MM.1S (cell line): ENCODE data around the gene FAAH.

ENCODE experiments used
- DNase-seq: peaks from one replicate; pipeline ENCODE4 v3.0.0-alpha.2; 2015
- H2AFZ ChIP-seq: fragments of 300-600 bp; sonication (generic); 2 replicates; pipeline ENCODE4 v1.6.0; 2016; ENCODE audit warnings: antibody characterized with exemption, low read length
- H3F3A ChIP-seq: fragments of 300-600 bp; sonication (generic); 2 replicates; pipeline ENCODE4 v1.6.1; 2016; ENCODE audit warnings: mild to moderate bottlenecking, antibody characterized with exemption, low read length, moderate library complexity, mixed read lengths; ENCODE audit not compliant: insufficient read depth
- H3K27ac ChIP-seq: fragments of 300-600 bp; sonication (generic); 2 replicates; pipeline ENCODE4 v1.5.1; 2016; ENCODE audit warnings: mild to moderate bottlenecking, low read length
- H3K27me3 ChIP-seq: fragments of 300-600 bp; sonication (generic); replicated peaks from 2 replicates; pipeline ENCODE4 v1.6.0; 2016; ENCODE audit warnings: low read length; ENCODE audit not compliant: insufficient read depth
- H3K36me3 ChIP-seq: fragments of 300-600 bp; sonication (generic); replicated peaks from 2 replicates; pipeline ENCODE4 v1.6.1; 2016; ENCODE audit warnings: mild to moderate bottlenecking, low read length, mixed read lengths; ENCODE audit not compliant: insufficient read depth
- H3K4me1 ChIP-seq: fragments of 300-600 bp; sonication (generic); 2 replicates; pipeline ENCODE4 v1.6.1; 2016; ENCODE audit warnings: low read length, mixed read lengths
- H3K4me2 ChIP-seq: fragments of 300-600 bp; sonication (generic); 2 replicates; pipeline ENCODE4 v1.6.0; 2016; ENCODE audit warnings: low read depth, low read length
- H3K4me3 ChIP-seq: fragments of 300-600 bp; sonication (generic); 2 replicates; pipeline ENCODE4 v1.5.1; 2016; ENCODE audit warnings: low read length, mixed read lengths
- H3K79me2 ChIP-seq: fragments of 300-600 bp; sonication (generic); 2 replicates; pipeline ENCODE4 v1.6.1; 2016; ENCODE audit warnings: mixed run types, low read length, mixed read lengths
- H3K9ac ChIP-seq: fragments of 300-600 bp; sonication (generic); 2 replicates; pipeline ENCODE4 v1.6.1; 2016; ENCODE audit warnings: low read length, mixed read lengths
- H3K9me2 ChIP-seq: fragments of 300-600 bp; sonication (generic); replicated peaks from 2 replicates; pipeline ENCODE4 v1.6.1; 2016; ENCODE audit warnings: mild to moderate bottlenecking, low read length, mixed read lengths; ENCODE audit not compliant: insufficient read depth
- H3K9me3 ChIP-seq: fragments of 300-600 bp; sonication (generic); replicated peaks from 2 replicates; pipeline ENCODE4 v1.6.1; 2016; ENCODE audit warnings: mild to moderate bottlenecking, low read length, mixed read lengths; ENCODE audit not compliant: insufficient read depth
- H4K20me1 ChIP-seq: fragments of 300-600 bp; sonication (generic); 2 replicates; pipeline ENCODE4 v1.6.1; 2016; ENCODE audit warnings: mild to moderate bottlenecking, low read length, moderate library complexity, mixed read lengths; ENCODE audit not compliant: insufficient read depth
- EZH2 ChIP-seq: fragments of 300-600 bp; sonication (generic); optimal IDR thresholded peaks from 2 replicates; pipeline ENCODE3; 2017; ENCODE audit warnings: low read depth, mild to moderate bottlenecking, antibody characterized with exemption, low read length, mixed read lengths
- EZH2phosphoT487 ChIP-seq: fragments of 300-600 bp; sonication (generic); IDR thresholded peaks from 2 replicates; pipeline ENCODE4 v1.6.1; 2018; ENCODE audit warnings: antibody characterized with exemption, low read length
- TF ChIP-seq, protein P1 (sequence below): fragments of 300-600 bp; sonication (generic); IDR thresholded peaks from 2 replicates; pipeline ENCODE4 v1.5.1; 2016; ENCODE audit warnings: antibody characterized with exemption, low read length, mixed read lengths

Gene FAAH

DNA sequence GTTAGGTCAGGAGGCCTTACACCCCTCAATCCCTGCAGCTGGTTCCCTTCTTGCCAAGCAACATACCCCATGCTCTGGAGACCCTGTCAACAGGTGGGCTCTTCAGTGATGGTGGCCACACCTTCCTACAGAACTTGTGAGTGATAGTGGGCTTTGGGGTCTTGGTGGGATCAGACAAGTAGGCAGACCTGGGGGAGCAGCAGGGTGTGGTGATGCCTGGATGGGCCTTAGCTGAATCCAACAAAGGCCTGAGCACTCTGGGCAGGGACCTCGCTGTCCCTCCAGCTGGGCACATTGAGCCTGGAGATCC lies 14.9 kb downstream of the FAAH start:
- no peaks in the 10 kb centered on the region for H4K20me1 ChIP-seq
- H3K9me2 ChIP-seq: no peaks in the 10 kb centered on the region
- TF ChIP-seq, protein P1, sequence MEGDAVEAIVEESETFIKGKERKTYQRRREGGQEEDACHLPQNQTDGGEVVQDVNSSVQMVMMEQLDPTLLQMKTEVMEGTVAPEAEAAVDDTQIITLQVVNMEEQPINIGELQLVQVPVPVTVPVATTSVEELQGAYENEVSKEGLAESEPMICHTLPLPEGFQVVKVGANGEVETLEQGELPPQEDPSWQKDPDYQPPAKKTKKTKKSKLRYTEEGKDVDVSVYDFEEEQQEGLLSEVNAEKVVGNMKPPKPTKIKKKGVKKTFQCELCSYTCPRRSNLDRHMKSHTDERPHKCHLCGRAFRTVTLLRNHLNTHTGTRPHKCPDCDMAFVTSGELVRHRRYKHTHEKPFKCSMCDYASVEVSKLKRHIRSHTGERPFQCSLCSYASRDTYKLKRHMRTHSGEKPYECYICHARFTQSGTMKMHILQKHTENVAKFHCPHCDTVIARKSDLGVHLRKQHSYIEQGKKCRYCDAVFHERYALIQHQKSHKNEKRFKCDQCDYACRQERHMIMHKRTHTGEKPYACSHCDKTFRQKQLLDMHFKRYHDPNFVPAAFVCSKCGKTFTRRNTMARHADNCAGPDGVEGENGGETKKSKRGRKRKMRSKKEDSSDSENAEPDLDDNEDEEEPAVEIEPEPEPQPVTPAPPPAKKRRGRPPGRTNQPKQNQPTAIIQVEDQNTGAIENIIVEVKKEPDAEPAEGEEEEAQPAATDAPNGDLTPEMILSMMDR: no peak
- no peak for TF ChIP-seq EZH2
- TF ChIP-seq EZH2phosphoT487: no peak
- no peak overlapping the region for H3K27ac ChIP-seq
- no peaks in the 10 kb centered on the region for H3K4me1 ChIP-seq
- H3K27me3 ChIP-seq: no peaks in the 10 kb centered on the region
- no peak overlapping the region for H2AFZ ChIP-seq
- H3K9ac ChIP-seq: no peak overlapping the region
- H3K4me3 ChIP-seq: no peak overlapping the region
- no peak for DNase-seq
- H3K9me3 ChIP-seq: no peaks in the 10 kb centered on the region
- no peaks in the 10 kb centered on the region for H3F3A ChIP-seq
- no peaks in the 10 kb centered on the region for H3K79me2 ChIP-seq
- no peaks in the 10 kb centered on the region for H3K36me3 ChIP-seq
- H3K4me2 ChIP-seq: no peak overlapping the region

DNA sequence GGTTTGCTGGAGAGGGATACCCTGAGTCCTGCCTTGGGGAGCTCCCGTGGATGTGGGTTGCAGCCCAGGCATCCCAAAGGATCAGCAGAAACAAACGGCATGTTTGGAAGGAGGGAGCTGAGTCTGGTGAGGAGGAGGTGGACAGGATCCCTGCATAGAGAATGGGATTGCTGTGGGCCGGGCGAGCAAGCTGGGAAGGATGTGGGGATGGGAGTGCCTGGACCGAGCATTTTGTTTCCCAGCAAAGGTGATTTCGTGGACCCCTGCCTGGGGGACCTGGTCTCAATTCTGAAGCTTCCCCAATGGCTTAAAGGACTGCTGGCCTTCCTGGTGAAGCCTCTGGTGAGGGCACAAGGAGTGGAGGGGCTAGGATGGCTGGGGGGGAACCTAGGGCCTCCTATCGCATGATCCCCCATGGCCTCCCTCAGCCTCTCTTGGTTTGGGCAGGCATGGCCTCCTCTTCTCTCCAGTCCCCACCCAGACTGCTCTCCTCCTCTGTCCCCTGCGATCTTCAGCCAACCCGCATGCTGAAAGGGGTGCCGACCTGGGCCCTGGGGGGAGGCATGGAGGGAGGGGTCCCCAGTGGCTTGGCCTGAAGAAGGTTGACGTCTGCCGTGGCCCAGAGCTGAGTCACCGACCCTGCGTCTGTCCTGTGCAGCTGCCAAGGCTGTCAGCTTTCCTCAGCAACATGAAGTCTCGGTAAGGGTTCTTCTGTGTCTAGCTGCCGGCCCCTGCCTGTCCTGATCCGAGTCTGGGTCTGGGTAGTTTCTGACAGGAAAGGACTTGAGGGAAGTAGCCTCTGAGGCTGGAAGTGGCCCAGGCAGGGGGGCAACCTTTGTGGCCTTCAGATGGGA lies 16.3 kb downstream of the FAAH start:
- TF ChIP-seq EZH2phosphoT487 (no peak), EZH2 (no peak)
- TF ChIP-seq, protein P1: no peak
- Histone ChIP-seq H2AFZ (no peak overlapping the region), H3F3A (no peaks in the 10 kb centered on the region), H3K9ac (no peak overlapping the region), H4K20me1 (no peaks in the 10 kb centered on the region), H3K27ac (no peak overlapping the region), H3K4me2 (no peak overlapping the region), H3K27me3 (no peaks in the 10 kb centered on the region), H3K4me3 (no peak overlapping the region), H3K79me2 (no peaks in the 10 kb centered on the region), H3K9me2 (no peaks in the 10 kb centered on the region), H3K4me1 (no peaks in the 10 kb centered on the region), H3K36me3 (no peaks in the 10 kb centered on the region), H3K9me3 (no peaks in the 10 kb centered on the region)
- no peak for DNase-seq

DNA sequence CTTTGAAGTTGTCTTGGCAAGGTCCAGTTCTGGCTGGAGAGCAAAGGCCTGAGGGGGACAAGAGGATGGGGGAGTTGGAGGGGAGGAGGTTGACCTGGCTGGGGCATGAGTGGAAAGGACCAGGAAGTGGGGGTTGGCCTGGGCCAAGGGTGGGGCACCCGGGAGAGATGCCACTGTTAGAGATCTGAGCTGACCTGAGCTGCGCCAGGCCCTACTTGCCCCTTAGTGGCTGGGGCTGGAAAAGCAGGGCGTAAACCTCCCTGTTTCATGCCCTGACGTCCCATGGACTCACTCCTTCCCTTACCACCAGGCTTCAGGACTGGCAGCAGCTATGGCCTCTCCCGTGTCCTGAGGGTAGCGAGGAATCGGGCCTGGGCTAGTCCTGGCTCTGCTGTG lies 16.9 kb downstream of the FAAH start:
- H3K9me3 ChIP-seq: no peaks in the 10 kb centered on the region
- no peak overlapping the region for H3K4me2 ChIP-seq
- H3K9me2 ChIP-seq: no peaks in the 10 kb centered on the region
- no peaks in the 10 kb centered on the region for H3K79me2 ChIP-seq
- H2AFZ ChIP-seq: no peak overlapping the region
- TF ChIP-seq, protein P1: no peak
- TF ChIP-seq EZH2 (no peak), EZH2phosphoT487 (no peak)
- H3K4me3 ChIP-seq: no peak overlapping the region
- no peak overlapping the region for H3K27ac ChIP-seq
- no peaks in the 10 kb centered on the region for H3K4me1 ChIP-seq
- no peaks in the 10 kb centered on the region for H3K36me3 ChIP-seq
- H3K27me3 ChIP-seq: no peaks in the 10 kb centered on the region
- H4K20me1 ChIP-seq: no peaks in the 10 kb centered on the region
- no peak overlapping the region for H3K9ac ChIP-seq
- H3F3A ChIP-seq: no peaks in the 10 kb centered on the region
- no peak for DNase-seq
